ENCODE data around the gene U2AF1L4.

DNA sequence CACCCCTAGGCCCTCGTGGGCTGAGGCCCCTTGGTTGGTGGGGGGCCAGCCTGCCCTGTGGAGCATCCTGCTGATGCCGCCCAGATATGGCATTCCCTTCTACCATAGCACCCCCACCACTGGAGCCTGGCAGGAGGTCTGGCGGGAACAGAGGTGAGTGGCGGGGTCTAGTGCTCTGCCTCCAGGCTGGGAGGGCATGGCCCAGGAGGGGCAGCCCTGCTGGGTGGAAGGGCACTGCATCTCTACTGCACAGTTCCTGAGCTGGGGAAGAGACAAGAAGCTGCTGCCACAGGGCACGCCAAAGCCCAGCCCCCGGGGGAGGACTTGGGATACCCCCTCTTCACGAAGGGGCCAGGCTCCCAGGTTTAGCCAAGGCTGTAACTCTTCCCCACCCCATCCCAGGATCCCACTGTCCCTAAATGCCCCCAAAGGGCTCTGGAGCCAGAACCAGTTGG lies 29.8 kb downstream of the U2AF1L4 start:
- TF ChIP-seq, protein P1, sequence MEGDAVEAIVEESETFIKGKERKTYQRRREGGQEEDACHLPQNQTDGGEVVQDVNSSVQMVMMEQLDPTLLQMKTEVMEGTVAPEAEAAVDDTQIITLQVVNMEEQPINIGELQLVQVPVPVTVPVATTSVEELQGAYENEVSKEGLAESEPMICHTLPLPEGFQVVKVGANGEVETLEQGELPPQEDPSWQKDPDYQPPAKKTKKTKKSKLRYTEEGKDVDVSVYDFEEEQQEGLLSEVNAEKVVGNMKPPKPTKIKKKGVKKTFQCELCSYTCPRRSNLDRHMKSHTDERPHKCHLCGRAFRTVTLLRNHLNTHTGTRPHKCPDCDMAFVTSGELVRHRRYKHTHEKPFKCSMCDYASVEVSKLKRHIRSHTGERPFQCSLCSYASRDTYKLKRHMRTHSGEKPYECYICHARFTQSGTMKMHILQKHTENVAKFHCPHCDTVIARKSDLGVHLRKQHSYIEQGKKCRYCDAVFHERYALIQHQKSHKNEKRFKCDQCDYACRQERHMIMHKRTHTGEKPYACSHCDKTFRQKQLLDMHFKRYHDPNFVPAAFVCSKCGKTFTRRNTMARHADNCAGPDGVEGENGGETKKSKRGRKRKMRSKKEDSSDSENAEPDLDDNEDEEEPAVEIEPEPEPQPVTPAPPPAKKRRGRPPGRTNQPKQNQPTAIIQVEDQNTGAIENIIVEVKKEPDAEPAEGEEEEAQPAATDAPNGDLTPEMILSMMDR (IDR thresholded peaks at IDR 0.05; ENCODE audit: poor library complexity) = no peak
- TF ChIP-seq EZH2 (IDR thresholded peaks at IDR 0.05; ENCODE audit: borderline replicate concordance) = no peak

All from hepatocyte (in vitro differentiated cells).